HL-60 (cell line): ENCODE measurements around the gene KIF5A.
"Not testable (repeated sequence)": the region's sequence is repeated elsewhere in the genome, so short reads cannot be mapped to it uniquely, and the experiment has no call there.

Source experiments
- DNase-seq, 2 experiments: peaks; one replicate each; pipeline ENCODE4 v3.0.0-alpha.2; 2010 to 2020; ENCODE audit warnings: low read depth in 1 of 2, low spot score in 1 of 2
- H3K27ac ChIP-seq: fragments of 250-450 bp; sonication (Bioruptor Pico); replicated peaks from 2 replicates; pipeline ENCODE4 v1.5.1; 2020; ENCODE audit warnings: mild to moderate bottlenecking, moderate library complexity
- H3K27me3 ChIP-seq: fragments of 250-450 bp; sonication (Bioruptor Pico); 2 replicates; pipeline ENCODE4 v1.5.1; 2021; ENCODE audit warnings: mild to moderate bottlenecking, moderate library complexity; ENCODE audit not compliant: insufficient read depth, poor library complexity, severe bottlenecking
- H3K4me3 ChIP-seq: replicated peaks from 2 replicates; pipeline ENCODE4 v1.5.1; 2011; ENCODE audit warnings: mild to moderate bottlenecking, control low read depth, low read length; ENCODE audit not compliant: insufficient read depth
- GABPA ChIP-seq: IDR thresholded peaks from 2 replicates; pipeline ENCODE4 v1.6.1; 2012; ENCODE audit warnings: low read depth
- POLR2AphosphoS5 ChIP-seq: IDR thresholded peaks from 2 replicates; pipeline ENCODE4 v1.6.1; 2012; ENCODE audit warnings: low read depth
- SPI1 ChIP-seq: IDR thresholded peaks from 2 replicates; pipeline ENCODE4 v1.6.1; 2012; ENCODE audit warnings: low read depth, mild to moderate bottlenecking, borderline replicate concordance
- TF ChIP-seq, protein P1 (sequence below): IDR thresholded peaks from one replicate; pipeline ENCODE4 v1.5.1; 2011; ENCODE audit warnings: low read length, control low read depth, inconsistent platforms; ENCODE audit not compliant: insufficient read depth
- TF ChIP-seq, protein P2 (sequence below): IDR thresholded peaks from 2 replicates; pipeline ENCODE4 v1.6.1; 2012; ENCODE audit warnings: low read depth; ENCODE audit not compliant: insufficient replicate concordance

The KIF5A gene

DNA sequence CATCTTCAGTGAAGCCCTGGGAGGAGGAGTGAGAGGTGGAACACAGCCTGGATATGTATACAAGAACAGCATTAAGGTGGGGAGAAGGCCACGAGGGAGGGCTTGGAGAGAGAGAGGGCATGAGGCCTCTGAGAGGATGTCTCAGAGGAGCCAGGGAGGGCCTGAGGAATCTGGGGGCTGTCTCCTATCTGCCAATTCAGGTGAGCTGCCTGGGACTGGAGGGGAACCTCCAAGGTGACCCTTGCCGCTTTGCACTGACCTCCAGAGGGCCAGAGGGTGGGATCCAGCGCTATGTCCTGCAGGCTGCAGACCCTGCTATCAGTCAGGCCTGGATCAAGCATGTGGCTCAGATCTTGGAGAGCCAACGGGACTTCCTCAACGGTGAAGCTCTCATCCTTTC lies 65.8 kb downstream of the KIF5A start:
- Histone ChIP-seq H3K27ac (no peak overlapping the region), H3K4me3 (no peak overlapping the region), H3K27me3 (peaks cover 72% of the 10 kb centered on the region)
- DNase-seq, result no peak
- TF ChIP-seq, protein P1, sequence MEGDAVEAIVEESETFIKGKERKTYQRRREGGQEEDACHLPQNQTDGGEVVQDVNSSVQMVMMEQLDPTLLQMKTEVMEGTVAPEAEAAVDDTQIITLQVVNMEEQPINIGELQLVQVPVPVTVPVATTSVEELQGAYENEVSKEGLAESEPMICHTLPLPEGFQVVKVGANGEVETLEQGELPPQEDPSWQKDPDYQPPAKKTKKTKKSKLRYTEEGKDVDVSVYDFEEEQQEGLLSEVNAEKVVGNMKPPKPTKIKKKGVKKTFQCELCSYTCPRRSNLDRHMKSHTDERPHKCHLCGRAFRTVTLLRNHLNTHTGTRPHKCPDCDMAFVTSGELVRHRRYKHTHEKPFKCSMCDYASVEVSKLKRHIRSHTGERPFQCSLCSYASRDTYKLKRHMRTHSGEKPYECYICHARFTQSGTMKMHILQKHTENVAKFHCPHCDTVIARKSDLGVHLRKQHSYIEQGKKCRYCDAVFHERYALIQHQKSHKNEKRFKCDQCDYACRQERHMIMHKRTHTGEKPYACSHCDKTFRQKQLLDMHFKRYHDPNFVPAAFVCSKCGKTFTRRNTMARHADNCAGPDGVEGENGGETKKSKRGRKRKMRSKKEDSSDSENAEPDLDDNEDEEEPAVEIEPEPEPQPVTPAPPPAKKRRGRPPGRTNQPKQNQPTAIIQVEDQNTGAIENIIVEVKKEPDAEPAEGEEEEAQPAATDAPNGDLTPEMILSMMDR, result no peak
- no peak for TF ChIP-seq GABPA
- TF ChIP-seq, protein P2, sequence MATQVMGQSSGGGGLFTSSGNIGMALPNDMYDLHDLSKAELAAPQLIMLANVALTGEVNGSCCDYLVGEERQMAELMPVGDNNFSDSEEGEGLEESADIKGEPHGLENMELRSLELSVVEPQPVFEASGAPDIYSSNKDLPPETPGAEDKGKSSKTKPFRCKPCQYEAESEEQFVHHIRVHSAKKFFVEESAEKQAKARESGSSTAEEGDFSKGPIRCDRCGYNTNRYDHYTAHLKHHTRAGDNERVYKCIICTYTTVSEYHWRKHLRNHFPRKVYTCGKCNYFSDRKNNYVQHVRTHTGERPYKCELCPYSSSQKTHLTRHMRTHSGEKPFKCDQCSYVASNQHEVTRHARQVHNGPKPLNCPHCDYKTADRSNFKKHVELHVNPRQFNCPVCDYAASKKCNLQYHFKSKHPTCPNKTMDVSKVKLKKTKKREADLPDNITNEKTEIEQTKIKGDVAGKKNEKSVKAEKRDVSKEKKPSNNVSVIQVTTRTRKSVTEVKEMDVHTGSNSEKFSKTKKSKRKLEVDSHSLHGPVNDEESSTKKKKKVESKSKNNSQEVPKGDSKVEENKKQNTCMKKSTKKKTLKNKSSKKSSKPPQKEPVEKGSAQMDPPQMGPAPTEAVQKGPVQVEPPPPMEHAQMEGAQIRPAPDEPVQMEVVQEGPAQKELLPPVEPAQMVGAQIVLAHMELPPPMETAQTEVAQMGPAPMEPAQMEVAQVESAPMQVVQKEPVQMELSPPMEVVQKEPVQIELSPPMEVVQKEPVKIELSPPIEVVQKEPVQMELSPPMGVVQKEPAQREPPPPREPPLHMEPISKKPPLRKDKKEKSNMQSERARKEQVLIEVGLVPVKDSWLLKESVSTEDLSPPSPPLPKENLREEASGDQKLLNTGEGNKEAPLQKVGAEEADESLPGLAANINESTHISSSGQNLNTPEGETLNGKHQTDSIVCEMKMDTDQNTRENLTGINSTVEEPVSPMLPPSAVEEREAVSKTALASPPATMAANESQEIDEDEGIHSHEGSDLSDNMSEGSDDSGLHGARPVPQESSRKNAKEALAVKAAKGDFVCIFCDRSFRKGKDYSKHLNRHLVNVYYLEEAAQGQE, result no peak

DNA sequence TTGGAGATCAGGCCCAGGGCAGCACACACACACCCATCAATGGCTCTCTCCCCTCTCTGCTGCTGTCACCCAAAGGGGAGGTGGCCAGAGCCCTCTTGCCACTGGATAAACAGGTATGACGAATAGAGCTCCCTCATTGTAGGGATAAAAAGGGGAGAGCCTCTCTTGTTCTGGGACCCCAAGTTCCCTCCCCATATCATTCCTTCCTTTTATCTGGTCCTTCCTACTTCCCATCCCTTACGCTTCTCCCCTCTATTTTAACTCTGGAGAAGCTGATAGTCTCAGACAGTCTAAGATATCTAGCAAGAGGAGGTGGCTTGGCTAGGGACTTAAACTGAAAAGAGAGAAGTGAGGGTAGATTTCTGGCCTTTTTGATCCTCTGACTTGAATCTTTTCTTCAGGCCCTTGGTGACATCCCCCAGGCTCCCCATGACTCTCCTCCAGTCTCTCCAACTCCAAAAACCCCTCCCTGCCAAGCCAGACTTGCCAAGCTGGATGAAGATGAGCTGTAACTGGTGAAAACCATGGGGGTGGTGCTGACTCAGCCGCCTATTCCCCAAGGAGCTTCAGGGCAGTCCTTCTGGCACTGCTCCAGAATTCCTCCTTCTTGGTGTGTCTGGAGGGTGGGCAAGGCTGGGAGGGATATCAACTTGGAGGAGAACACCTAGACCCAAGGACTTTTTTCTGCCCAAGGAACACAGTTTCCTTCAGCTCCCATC lies 66.7 kb downstream of the KIF5A start:
- no peak for DNase-seq
- Histone ChIP-seq H3K27me3 (peaks cover 72% of the 10 kb centered on the region), H3K27ac (no peak overlapping the region), H3K4me3 (no peak overlapping the region)
- TF ChIP-seq POLR2AphosphoS5, result no peak
- TF ChIP-seq, protein P2, result no peak
- TF ChIP-seq GABPA, result no peak
- TF ChIP-seq, protein P1, result no peak
- TF ChIP-seq SPI1, result no peak

DNA sequence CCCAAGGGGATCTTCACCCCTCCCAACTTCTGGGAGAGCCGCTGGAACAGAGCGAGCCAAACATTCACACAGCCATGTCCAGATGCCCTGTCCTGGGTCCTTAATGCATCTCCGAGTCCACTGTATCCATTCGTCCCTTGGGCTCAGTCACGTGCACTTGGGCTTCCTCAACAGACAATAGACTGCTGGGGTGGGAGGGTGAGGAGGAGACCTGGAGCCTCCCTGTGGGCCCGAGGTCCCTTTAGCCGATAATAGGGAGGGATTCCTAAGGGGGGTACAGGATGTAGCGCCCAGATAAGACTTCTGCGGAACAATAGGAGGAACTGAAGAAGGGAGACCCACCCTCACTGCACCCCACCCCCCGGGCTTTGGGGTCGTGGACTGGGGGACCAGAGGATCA lies 68.1 kb downstream of the KIF5A start:
- DNase-seq, result no peak
- H3K27ac ChIP-seq, result no peak overlapping the region
- no peak for TF ChIP-seq POLR2AphosphoS5
- no peak for TF ChIP-seq GABPA
- H3K4me3 ChIP-seq, result no peak overlapping the region
- peaks cover 67% of the 10 kb centered on the region for H3K27me3 ChIP-seq

DNA sequence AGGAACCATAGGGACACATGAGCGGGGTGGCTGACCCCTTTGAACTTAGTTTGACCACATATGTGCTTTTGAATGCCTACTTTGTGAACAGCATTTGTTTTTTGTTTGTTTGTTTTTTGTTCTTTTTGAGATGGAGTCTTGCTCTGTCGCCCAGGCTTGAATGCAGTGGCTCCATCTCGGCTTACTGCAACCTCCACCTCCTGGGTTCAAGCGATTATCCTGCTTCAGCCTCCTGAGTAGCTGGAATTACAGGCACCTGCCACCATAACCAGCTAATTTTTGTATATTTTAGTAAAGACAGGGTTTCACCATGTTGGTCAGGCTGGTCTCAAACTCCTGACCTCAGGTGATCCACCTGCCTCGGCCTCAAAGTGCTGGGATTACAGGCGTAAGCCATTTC lies 68.6 kb downstream of the KIF5A start:
- DNase-seq, H3K27ac ChIP-seq, H3K4me3 ChIP-seq: not testable (repeated sequence)
- H3K27me3 ChIP-seq, result peaks cover 67% of the 10 kb centered on the region

DNA sequence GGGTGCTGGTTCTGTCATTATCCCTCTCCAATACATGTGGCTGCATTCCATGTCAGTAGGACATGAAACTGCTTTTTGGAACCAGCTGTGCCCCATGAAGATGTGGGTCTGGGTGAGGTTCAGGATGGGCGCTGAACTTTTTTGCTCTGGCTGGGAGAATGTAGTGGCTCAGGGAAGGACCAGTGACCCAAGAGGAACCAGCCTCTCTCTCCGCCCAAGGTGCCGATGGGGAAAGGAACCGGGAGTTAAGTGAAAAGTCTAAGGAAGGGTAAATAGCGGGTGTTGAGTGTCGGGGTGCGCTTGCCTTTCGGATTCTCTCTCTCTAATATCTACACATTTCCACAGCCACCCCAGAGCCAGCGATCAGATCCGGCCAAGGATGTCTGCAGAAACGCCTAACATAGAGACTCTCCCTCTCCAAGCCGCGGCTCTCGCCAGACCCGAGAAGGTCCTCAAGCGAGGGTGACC lies 69.2 kb downstream of the KIF5A start:
- Histone ChIP-seq H3K4me3 (no peak overlapping the region), H3K27ac (no peak overlapping the region), H3K27me3 (peaks cover 61% of the 10 kb centered on the region)
- TF ChIP-seq, protein P2, result no peak
- TF ChIP-seq SPI1, result no peak
- no peak for DNase-seq
